RPMI7951 (cell line): ENCODE measurements around the gene MOSMO. TPM values are rescaled to one million over a fixed set of nuclear protein-coding genes. Genes with fewer than 3 reads are reported as not detected.

Source experiments
- DNase-seq: peaks from one replicate; pipeline ENCODE4 v3.0.0-alpha.2; 2012; ENCODE audit warnings: low read depth
- total RNA-seq: library from RNA; depleted of rRNA; stranded (reverse); fragments of >200 nt; shearing (Covaris generic); gene quantifications from 2 replicates; pipeline ENCODE4 v1.2.3, GENCODE V29; 2014; rRNA removed

MOSMO gene
- 13.1 and 13.3 TPM in 2 replicates for total RNA-seq

- peak; percentile 57 for DNase-seq
These were observed at the start of gene MOSMO for GRCh38 chr16:22007509-22008214. MOSMO (plus strand) TSS chr16:22008111; CDS start chr16:22008302, 191 bp downstream.

- DNase-seq, result no peak
These were observed 48.9 kb upstream of the MOSMO start for GRCh38 chr16:21959050-21959449.

GRCh38 chr16:21962475-21962874 is 45.4 kb upstream of the MOSMO start:
- DNase-seq, result no peak

- no peak for DNase-seq
These were observed 44.0 kb upstream of the MOSMO start for GRCh38 chr16:21963887-21964286.

- DNase-seq, result no peak
These were observed 43.6 kb upstream of the MOSMO start for GRCh38 chr16:21964353-21964752.

- no peak for DNase-seq
These were observed 36.1 kb upstream of the MOSMO start for GRCh38 chr16:21971856-21972255.

GRCh38 chr16:21973945-21974344 is 34.0 kb upstream of the MOSMO start:
- DNase-seq, result no peak

GRCh38 chr16:21980032-21980431 is 27.9 kb upstream of the MOSMO start:
- DNase-seq, result no peak

GRCh38 chr16:21982108-21982507 is 25.8 kb upstream of the MOSMO start:
- no peak for DNase-seq

- no peak for DNase-seq
These were observed 23.8 kb upstream of the MOSMO start for GRCh38 chr16:21984062-21984461.

- DNase-seq, result no peak
These were observed 22.4 kb upstream of the MOSMO start for GRCh38 chr16:21985524-21985923.

GRCh38 chr16:21986692-21987246 is 21.1 kb upstream of the MOSMO start:
- DNase-seq, result no peak

- DNase-seq, result no peak
These were observed 20.4 kb upstream of the MOSMO start for GRCh38 chr16:21987498-21987897.

GRCh38 chr16:21989133-21989532 is 18.8 kb upstream of the MOSMO start:
- DNase-seq, result no peak

GRCh38 chr16:21989751-21990150 is 18.2 kb upstream of the MOSMO start:
- DNase-seq, result no peak

- DNase-seq, result no peak
These were observed 17.4 kb upstream of the MOSMO start for GRCh38 chr16:21990381-21990944.

- DNase-seq, result no peak
These were observed 16.3 kb upstream of the MOSMO start for GRCh38 chr16:21991621-21992020.

- DNase-seq, result no peak
These were observed 12.9 kb upstream of the MOSMO start for GRCh38 chr16:21994856-21995465.

GRCh38 chr16:21996923-21997696 is 10.8 kb upstream of the MOSMO start:
- DNase-seq, result no peak

GRCh38 chr16:21997697-21998480 is 10.0 kb upstream of the MOSMO start:
- no peak for DNase-seq

- peak; percentile 24 for DNase-seq
These were observed 6.3 kb upstream of the MOSMO start for GRCh38 chr16:22001591-22001990.
